ENCODE data around the gene SCN3A.

The SCN3A gene

GRCh38 chr2:165110394-165110793 is 93.5 kb downstream of the SCN3A start:
- DNase-seq: no peak

DNA sequence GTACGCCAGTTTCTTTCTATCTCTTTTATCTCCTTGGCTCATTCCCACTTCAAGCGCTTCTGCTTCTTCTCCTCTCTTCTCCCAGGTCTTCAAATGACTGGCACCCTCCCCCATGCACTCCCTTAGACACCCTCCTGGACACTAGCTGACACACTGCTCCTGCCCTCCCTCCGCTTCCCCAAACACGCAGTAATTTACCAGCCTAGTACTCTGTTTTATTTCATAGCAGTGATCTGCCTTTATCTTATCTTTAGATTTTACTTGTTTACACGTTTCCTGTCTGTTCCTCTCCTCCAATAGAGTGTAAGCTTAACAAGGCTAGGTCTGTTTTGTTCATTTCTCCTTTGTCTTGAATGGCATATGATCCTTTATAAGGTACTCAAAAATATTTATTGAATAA is 93.9 kb downstream of the SCN3A start:
- DNase-seq: peak; percentile 33

DNA sequence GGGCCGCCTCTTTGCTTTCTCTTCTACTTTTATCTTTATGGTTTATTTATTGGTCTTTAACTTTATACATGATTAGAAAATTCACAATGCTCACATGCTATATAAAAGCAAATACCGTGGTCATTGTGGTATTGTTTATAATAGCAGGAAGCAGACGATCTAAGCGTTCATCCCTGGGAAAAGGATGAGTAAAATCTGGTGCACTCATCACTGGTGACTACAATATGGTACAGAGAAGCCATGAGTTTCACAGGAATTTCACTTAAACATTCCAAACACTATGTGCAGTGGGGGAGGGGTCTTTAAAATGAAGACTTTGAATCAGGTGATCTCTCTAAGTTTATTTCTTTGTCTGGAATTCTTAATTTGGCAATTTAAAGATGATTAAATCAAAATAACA is 97.9 kb downstream of the SCN3A start:
- no peak for DNase-seq

GRCh38 chr2:165087933-165088901 is 115.6 kb downstream of the SCN3A start:
- no peak for DNase-seq

- DNase-seq: no peak
Measured at GRCh38 chr2:165086337-165086736, 117.5 kb downstream of the SCN3A start.

DNA sequence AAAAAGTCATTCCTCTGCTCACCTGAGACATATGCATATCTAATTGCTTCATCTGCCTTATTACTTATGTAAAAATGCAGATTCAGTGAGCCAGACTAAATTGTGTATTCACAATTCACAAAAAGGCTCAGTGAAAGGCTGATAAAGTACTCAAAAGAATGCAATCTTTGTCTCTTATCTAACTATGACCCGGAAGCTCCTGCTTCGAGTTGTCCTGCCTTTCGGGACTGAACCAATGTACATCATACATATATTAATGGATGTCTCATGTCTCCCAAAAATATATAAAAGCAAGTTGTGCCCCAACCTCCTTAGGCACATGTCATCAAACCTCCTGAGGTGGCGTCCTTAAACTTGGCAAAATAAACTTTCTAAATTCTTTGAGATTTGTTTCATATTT is 120.5 kb downstream of the SCN3A start:
- no peak for DNase-seq

DNA sequence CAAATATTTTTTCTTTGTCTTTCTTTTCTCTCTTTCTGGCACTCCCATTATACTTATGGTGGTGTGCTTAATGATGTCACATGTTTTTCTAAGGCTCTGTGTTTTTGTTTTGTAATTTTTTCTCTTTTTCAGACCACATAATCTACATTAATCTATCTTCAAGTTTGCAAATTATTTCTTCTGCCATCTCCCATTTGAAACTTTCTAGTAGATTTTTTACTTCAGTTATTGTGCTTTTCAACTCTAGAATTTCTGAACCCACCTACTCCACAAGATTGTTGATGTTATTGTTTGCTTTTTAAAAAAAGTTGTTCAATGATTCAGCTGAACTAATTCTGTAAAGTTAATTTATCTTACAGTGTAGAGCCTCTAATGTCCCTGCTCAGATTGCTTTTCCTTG is 121.4 kb downstream of the SCN3A start:
- DNase-seq: peak; percentile 12

DNA sequence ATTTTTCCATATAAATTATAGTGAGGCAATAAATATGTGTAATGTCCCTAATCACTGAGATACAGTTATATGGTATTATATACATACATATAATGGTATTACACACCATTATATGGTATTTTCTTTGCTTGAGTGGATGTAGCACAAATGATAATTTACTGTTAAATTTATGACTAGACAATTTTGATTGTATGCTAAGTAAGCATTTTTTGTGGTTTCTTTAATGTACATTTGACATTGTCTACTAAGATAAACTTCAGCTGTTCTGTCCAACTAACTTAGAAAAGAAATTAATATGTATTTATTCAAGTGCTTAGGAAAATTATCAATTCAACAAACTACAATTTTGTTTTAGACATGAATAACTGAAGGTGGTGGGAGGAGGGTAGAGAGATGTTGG is 122.6 kb downstream of the SCN3A start:
- no peak for DNase-seq

DNA sequence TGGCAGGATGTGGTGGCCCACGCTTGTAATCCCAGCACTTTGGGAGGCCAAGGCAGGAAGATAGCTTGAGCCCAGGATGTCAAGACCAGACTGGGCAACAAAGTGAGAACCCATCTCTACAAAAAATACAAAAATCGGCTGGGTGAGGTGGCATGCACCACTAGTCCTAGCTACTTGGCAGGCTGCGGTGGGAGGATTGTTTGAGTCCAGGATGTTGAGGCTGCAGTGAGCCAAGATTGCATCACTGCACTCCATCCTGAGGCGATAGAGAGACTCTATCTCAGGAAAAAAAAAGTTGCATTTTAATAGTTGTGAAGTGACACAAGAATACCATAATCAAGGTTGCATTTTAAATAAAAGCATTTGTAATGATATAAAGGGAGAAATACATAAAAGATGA is 124.4 kb downstream of the SCN3A start:
- DNase-seq: no peak

DNA sequence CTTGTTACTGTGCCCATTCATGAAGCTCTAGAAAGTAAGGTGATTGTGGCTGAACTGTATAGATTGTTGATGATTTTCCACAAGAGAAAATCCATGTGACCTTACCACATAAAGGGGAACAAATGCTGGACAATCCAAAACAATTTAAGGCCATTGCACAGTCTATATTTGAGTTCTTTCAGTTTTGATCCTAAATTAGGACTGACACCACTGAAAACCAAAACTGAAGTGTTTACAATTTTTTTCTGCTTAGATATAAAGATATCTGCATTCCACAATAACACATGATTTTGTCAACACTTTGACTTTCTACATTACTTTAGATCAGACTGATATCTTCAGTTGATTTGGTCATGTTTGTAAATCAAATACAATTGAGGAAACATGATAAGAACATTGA is 124.9 kb downstream of the SCN3A start:
- DNase-seq: no peak

DNA sequence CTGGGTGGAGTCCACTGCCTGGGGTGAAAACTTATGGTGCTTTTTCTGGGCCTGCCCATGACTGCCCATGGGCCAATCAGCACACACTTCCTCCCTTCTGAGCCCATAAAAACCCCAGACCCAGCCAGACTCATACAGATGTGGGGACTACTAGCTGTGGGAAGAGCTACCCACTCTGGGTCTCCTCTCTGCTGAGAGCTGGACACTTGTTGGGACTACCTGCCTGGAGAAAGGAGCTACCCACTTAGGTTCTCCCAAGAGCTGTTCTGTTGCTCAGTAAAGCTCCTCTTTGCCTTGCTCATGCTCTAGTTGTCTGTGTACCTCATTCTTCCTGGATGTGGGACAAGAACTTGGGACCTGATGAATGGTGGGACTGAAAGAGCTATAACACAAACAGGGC is 129.0 kb downstream of the SCN3A start:
- DNase-seq: peak; percentile 42

GRCh38 chr2:165074323-165074722 is 129.5 kb downstream of the SCN3A start:
- DNase-seq: no peak

DNA sequence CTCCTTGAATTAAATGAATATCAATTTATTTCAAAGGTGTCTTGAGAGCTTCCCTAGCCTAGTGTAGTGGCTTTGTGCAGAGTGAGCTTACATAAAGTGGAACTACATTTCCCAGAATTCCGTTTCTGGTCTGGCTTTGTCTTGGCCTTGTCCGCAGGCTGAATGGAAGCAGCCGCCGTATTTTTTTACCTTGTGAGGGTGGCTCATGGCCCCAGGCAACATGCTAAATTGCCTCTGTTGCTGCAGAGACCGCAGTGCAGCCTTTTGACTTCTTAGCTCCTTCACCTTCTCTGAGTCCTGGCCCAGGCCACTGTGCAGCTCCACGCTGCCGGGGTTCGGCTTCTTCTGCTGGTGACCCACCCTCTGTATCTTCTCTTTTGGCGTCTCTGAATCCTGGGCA is 133.8 kb downstream of the SCN3A start:
- DNase-seq: no peak

DNA sequence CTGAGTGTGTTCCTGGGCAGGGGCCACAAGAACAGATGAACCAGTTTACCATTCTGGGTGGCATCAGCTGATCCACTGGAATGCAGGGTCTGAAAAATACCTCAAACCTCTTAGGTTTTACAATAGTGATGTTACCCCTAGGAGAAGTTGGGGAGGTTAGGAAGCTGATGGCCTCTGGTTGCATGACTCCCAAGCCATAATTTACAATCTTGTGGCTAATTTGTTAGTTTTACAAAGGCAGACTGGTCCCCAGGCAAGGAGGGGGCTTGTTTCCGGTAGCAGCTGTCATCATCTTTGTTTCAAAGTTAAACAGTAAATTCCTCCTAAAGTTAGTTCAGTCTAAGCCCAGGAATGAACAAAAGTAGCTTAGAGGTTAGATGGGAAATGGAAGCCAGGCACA is 134.7 kb downstream of the SCN3A start:
- DNase-seq: no peak

DNA sequence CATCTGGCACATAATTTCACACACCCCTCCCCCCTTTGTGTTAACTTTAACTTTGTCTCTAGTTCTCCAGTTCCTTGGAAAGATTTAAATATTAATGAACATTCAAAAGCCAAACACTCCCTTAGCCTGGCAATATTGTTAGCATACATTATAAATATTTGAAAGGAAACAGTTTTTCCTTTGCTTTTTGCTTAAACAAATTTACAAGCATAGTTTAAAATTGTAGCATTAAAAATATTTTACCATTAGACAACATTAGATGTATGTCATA is 135.4 kb downstream of the SCN3A start:
- no peak for DNase-seq

DNA sequence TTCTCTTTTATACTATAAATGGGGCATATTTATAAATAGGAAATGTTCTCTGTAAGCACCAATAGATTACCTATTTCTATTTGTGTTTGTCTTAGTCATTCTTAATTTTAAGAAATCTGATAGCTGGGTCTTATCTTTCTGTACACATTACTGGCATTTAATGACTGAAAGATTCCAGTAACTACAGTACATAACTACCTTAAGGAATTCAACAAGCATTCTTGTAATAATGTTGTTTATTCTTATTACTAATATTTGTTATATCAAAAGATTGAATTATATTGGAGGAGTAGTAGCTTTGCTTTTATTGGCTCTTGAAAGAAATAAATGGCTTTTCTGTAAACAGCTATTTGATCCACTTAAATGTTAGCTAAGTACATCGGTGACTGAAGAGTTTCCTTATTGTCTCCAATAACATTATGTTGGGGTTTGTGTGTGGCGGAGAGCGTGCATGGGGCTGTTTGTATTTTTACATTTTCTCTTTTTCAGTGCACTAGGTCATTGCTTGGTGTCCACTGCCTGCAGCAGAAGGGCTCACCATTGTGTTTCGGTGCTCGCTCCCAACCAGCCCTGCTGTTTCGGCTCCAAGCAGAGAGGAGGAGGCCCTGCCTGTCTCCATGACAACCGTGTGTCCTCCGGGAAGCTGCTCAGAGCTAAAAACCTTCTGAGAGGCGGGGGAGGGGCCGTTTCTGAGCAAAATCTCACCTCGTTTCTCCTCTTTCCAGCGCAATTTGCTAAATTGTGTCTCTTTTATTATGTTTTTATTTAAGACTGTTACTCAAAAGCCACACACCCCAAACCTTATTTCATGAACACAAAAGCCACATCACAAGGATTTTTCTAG is 136.0 kb downstream of the SCN3A start:
- DNase-seq: peak; percentile 36

- DNase-seq: no peak
Measured at GRCh38 chr2:165064743-165065142, 139.1 kb downstream of the SCN3A start.

- DNase-seq: no peak
Measured at GRCh38 chr2:165060411-165060810, 143.4 kb downstream of the SCN3A start.

DNA sequence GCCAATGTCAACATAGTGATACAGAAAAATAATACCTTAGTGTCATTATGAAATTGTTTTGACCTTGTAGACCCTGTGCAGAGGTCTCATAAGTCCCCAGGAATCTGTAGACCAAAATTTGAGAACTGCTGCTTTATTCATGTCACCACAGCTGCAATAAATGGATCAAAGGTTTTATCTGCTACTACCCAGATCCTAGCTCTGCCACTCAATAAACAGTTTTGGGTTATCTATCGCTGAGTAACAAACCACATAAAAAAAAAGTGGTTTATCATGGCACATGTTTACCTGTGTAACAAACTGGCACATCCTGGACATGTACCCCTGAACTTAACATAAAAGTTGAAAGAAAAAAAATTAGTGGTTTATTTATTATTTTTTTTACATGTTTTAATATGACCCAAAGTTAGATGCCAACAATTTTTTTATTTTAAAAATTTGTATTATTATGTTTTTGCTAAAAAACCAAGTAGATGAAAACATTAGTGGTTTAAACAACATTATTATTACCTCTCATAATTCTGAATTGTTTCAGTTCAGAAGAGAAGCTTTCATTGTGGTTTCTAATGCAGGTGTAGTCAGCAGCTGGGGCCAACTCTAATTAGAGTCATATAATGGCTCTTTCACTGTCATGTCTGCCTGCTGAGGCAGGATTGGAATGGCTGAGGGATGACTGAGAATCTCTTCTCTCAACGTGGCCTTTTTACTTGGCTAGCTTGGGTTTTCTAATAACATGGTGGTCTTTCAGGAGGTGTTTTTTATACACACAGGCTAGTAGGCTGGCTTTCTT is 145.2 kb downstream of the SCN3A start:
- DNase-seq: peak; percentile 55

- DNase-seq: no peak
Measured at GRCh38 chr2:165057931-165058330, 145.9 kb downstream of the SCN3A start.

- DNase-seq: no peak
Measured at GRCh38 chr2:165057308-165057707, 146.5 kb downstream of the SCN3A start.

- DNase-seq: no peak
Measured at GRCh38 chr2:165056564-165056963, 147.3 kb downstream of the SCN3A start.

GRCh38 chr2:165055082-165055851 is 148.6 kb downstream of the SCN3A start:
- DNase-seq: peak; percentile 88
